GM10847 (cell line): ENCODE data around the gene GALNT9.

ENCODE experiments used
- POLR2A ChIP-seq: IDR thresholded peaks from 2 replicates; pipeline ENCODE4 v1.6.1; 2011; ENCODE audit not compliant: insufficient read length; ENCODE audit errors: extremely low read depth

GALNT9 gene

GRCh38 chr12:132211326-132211725 lies 118.1 kb downstream of the GALNT9 start:
- no peak for TF ChIP-seq POLR2A

GRCh38 chr12:132210223-132211055 lies 119.0 kb downstream of the GALNT9 start:
- TF ChIP-seq POLR2A, result no peak

GRCh38 chr12:132209619-132210222 lies 119.7 kb downstream of the GALNT9 start:
- no peak for TF ChIP-seq POLR2A

GRCh38 chr12:132208153-132208823 lies 121.1 kb downstream of the GALNT9 start:
- no peak for TF ChIP-seq POLR2A

GRCh38 chr12:132207083-132207775 lies 122.2 kb downstream of the GALNT9 start:
- TF ChIP-seq POLR2A, result no peak

DNA sequence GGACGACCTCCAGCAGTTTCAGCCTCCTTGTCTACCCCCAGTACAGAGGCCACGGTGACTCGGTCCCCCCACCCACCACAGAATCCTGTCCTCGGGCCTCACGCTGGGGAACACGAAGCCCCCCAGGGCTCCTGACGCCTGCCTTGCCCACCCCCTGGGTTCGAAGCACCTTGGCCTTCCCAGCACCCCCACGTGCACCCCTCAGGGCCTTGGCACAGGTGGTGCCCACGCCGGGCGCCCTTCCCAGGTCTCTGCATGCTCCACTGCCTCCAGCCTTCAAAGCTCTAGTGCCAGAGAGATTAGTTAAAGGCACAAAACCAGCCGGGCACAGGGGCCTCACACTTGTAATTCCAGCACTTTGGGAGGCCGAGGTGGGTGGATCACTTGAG lies 123.3 kb downstream of the GALNT9 start:
- TF ChIP-seq POLR2A, result no peak

DNA sequence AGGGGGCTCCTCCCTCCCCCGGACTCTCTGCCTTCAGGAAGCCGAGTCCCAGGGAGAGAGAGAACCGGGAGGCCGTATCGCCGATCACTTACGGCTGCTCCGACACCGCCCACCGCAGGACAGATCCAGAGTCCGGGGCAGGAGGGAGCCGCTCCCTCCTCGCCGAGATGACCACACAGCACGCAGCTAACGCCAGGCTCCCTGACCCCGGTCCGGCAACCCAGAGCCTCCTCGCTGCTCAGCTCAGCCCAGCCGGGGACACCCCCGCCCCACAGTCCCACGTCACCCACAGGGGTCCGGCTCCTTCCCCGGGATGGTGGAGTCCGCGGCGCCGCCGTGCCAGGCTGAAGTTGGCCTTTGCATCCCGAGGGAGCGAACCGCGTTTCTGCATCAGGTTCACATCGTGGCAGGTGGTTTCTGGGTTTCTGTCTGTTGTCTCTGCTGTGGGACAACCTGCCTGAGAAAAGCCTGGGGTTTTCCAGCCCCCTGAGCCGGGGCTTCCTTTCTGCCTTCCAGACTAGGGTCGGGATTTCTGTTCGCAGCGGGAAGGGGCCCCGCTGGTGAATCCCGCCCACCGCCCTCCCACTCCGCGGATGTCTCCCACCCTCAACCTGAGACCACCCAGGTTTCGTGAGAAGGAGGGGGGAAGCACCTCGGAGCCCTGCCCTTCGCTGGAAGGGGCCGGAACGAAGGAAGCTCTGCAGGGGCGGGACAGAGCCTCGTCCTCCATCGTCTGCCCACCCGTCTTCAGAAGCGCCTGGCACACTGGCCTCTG lies 123.9 kb downstream of the GALNT9 start:
- no peak for TF ChIP-seq POLR2A

DNA sequence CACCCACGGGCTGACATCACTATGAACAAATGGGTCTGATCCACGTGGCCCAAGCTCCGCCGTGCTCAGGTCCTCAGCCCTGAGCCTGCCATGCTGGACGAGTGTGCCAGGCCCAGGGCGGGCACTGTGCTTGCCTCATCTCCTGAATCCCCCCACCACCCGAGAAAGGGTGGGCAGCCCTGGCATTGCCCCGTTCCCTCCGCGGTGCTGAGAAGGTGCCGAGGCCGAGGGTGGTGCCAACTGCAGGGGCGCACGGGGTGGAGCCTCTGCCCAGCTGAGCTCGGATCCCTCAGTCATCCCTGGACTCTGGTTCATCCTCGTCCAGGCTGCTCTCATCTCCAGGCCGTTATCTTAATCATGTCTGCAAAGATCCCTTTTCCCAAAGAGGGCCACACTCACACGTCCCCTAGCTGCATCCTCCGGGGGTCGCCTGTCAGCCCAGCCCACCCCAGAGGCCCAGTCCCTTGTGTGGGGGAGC lies 124.6 kb downstream of the GALNT9 start:
- no peak for TF ChIP-seq POLR2A

GRCh38 chr12:132204063-132204792 lies 125.2 kb downstream of the GALNT9 start:
- TF ChIP-seq POLR2A, result no peak

DNA sequence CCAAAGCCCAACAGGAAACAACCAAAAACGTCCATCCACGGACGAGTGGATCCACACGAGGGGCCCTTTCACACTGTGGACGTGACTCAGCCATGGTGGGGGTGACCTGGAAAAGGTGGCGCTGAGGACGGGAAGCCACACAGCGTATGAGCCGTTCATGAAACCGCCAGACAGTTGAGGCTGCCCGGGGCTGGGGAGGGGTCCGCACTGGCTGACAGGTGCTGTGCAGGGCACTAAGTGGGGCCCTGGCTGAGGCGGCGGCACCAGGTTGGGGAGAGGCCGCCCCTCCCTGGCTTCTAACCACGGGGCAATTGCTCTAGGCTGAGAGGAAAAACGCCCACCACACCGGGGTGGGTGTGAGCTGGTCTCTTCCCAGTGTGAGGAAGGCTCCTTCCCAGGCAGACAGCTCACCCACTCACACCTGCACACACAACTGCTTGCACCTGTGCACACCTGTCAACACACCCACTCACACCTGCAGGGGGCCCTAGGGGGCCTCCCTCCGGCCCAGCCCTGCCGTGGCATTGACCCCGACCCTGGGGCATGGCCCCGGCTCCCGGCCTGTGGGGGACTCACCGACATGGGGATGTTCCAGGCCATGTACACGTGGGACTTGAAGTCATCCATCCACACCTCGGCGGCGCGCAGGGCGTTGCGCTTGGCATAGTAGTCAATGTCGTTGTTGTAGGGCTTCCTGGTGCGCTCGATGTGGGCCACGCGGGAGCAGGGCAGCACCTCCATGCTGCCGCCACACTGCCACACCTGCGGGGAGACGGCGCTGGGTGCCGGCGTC lies 126.3 kb downstream of the GALNT9 start:
- TF ChIP-seq POLR2A, result no peak

DNA sequence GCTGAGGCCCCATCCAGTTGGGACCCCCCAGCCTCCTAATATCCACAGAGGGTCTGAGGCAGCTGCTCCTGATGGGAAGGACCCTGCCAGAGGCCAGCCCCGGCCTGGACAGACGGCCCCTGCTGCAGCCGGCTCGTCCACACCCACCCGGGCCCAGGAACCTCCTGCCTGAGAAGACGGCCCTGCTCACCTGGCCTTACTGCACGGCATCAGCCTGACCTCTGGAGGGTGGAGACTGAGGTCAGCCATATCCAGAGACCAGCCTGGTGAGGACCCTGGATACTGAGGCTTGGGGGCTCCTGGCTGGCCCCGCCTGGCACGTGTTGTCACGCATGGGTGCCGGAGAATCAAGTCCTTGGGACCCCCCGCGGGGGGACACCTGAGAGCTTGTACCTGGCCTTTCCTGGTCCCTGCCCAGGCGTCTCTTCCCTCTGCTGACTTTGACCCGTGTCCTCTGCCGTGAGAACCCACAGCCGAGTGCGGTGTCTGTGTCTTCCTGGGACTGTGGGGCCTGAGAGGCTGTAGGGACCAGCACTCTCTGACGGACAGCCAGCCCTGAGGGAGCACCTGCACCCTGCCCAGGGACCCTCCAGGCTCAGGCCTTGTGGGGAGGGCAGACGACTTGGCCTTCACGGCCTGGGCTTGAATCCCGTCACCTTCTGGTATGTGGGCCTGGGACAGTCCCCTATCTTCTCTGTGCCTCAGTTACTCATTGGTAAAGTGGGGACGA lies 127.8 kb downstream of the GALNT9 start:
- TF ChIP-seq POLR2A, result no peak

DNA sequence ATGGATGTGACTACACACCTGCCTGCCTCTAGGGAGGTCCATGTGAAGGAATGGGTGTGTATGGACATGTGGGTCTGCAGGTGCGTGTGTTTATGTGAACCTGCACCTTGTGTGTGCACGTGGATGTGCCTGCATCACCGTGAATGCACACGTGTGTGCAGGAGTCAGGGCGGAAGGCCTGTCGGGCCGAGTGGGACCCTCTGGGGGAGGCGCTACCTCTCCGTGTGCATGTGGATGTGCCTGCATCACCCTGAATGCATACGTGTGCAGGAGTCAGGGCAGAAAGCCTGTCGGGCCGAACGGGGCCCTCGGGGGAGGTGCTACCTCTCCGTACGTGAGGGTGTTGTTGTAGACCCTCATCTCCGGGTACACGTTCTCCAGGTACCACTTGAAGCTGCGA lies 128.6 kb downstream of the GALNT9 start:
- no peak for TF ChIP-seq POLR2A
